Progenitor cell of endocrine pancreas (in vitro differentiated cells): Measurements from ENCODE around the gene ARL3. TPM values are rescaled to one million over a fixed set of nuclear protein-coding genes. Genes with fewer than 3 reads are reported as not detected.

Experiments used
- DNase-seq: peaks from one replicate; pipeline ENCODE4 v3.0.0; 2021; ENCODE audit warnings: low spot score; ENCODE audit not compliant: unreplicated experiment
- H3K27ac Mint-ChIP-seq: 2 replicates; pipeline ENCODE4 v1.8.0; 2021; ENCODE audit warnings: mild to moderate bottlenecking, moderate library complexity, mixed read lengths
- H3K27me3 Mint-ChIP-seq: 2 replicates; pipeline ENCODE4 v1.8.0; 2021; ENCODE audit warnings: mixed read lengths
- H3K36me3 Mint-ChIP-seq: 2 replicates; pipeline ENCODE4 v1.8.0; 2022; ENCODE audit warnings: mixed read lengths; ENCODE audit not compliant: insufficient read depth
- H3K4me1 Mint-ChIP-seq: 2 replicates; pipeline ENCODE4 v1.8.0; 2021; ENCODE audit warnings: low read depth, mixed read lengths
- H3K4me3 Mint-ChIP-seq: 2 replicates; pipeline ENCODE4 v1.8.0; 2021; ENCODE audit warnings: low read depth, mild to moderate bottlenecking, moderate library complexity, mixed read lengths
- H3K9me3 Mint-ChIP-seq: 2 replicates; pipeline ENCODE4 v1.8.0; 2021; ENCODE audit warnings: low read depth, mixed read lengths
- total RNA-seq: library from RNA; stranded (reverse); gene quantifications from 2 replicates; pipeline ENCODE4 v1.2.1, GENCODE V29; 2021
- TF ChIP-seq, protein P1 (sequence below): fragments of 200-600 bp; sonication (generic); IDR thresholded peaks from one replicate; pipeline ENCODE4 v1.5.0; 2021; ENCODE audit warnings: antibody characterized with exemption, mild to moderate bottlenecking; ENCODE audit not compliant: unreplicated experiment

The ARL3 gene
- total RNA-seq, 1 donor from 2014 or later: 25.0 TPM

DNA sequence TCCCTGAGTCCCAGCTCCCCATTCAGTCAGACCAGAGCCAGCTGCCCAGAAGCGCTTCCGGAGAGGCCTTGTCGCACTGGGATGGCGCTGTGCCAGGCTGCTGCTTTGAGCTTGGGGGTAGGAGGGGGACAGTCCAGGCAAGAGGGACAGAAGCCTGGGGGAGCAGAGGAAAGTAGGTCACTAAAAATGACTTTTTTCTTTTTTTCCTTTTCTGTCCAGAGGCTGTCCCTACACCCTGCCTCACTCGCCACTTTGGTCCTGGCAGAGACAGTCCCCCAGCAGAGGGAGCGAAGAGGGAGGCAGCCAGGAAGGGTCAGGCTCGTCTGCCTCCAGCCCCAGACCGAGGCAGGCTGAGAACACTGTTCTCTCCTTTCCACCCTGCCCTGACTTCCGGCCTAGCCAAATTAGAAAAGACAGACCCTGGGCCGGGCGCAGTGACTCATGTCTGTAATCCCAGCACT lies 85.7 kb downstream of the ARL3 start:
- H3K36me3 Mint-ChIP-seq: peaks cover 8% of the 10 kb centered on the region
- H3K27ac Mint-ChIP-seq: peak overlapping the region; percentile 20
- no peak overlapping the region for H3K4me3 Mint-ChIP-seq
- H3K9me3 Mint-ChIP-seq: no peaks in the 10 kb centered on the region
- no peak for DNase-seq
- TF ChIP-seq, protein P1, sequence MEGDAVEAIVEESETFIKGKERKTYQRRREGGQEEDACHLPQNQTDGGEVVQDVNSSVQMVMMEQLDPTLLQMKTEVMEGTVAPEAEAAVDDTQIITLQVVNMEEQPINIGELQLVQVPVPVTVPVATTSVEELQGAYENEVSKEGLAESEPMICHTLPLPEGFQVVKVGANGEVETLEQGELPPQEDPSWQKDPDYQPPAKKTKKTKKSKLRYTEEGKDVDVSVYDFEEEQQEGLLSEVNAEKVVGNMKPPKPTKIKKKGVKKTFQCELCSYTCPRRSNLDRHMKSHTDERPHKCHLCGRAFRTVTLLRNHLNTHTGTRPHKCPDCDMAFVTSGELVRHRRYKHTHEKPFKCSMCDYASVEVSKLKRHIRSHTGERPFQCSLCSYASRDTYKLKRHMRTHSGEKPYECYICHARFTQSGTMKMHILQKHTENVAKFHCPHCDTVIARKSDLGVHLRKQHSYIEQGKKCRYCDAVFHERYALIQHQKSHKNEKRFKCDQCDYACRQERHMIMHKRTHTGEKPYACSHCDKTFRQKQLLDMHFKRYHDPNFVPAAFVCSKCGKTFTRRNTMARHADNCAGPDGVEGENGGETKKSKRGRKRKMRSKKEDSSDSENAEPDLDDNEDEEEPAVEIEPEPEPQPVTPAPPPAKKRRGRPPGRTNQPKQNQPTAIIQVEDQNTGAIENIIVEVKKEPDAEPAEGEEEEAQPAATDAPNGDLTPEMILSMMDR: no peak
- H3K4me1 Mint-ChIP-seq: peaks cover 28% of the 10 kb centered on the region
- H3K27me3 Mint-ChIP-seq: no peaks in the 10 kb centered on the region

DNA sequence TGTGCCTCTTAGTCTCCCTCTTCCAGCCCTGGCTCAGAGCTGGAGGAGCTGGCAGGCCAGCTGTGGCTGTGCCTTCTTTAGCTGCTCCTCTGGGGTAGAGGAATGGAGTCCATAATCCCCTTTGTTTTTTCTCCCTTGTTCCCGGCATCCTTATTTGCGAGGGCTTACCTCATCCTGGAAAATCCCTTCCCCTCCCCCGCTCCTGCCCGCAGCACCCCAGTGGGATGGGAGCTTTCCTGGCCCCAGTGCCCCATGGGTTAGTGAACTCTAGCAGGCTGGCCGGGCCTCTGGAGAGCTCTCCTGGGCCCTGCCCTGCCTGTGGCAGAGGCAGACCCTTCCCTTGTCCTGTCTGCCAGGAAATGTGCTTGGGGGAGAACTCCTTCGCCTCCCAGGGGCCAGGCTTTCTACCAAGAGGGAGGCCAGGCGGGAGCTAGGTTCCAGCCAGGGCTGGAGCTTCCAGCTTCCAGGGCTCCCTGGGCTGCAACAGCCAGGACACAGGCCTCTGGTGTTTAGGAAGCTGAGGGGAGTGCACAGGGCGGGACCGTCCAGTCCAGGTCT lies 86.4 kb downstream of the ARL3 start:
- Mint-ChIP-seq H3K36me3 (peaks cover 8% of the 10 kb centered on the region), H3K9me3 (no peaks in the 10 kb centered on the region), H3K4me3 (no peak overlapping the region), H3K27ac (peak overlapping the region; percentile 93), H3K4me1 (peaks cover 28% of the 10 kb centered on the region), H3K27me3 (no peaks in the 10 kb centered on the region)
- TF ChIP-seq, protein P1: no peak
- no peak for DNase-seq

DNA sequence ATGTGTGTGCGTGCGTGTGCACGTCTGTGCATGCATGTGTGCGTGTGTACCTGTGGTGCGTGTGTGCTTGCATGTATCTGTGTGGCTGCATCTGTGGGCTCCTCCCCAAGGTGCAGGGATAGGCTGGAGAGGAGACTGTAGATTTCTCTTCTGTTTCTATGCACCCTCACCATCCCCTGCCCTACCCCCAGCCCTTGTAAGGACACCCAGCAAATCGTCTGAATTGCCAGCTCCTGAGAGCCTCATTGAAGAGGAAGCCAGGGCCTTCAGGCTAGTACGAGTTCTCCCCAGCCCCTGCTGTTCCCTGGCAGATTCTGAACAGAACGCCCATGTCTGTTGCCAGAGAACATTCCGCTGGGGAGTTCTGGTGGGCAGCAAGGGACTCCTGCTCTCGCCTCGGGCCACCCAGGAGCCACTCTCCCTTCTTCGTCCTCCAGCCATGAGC lies 86.9 kb downstream of the ARL3 start:
- no peaks in the 10 kb centered on the region for H3K27me3 Mint-ChIP-seq
- H3K4me3 Mint-ChIP-seq: no peak overlapping the region
- H3K4me1 Mint-ChIP-seq: peaks cover 28% of the 10 kb centered on the region
- DNase-seq: no peak
- TF ChIP-seq, protein P1: no peak
- no peaks in the 10 kb centered on the region for H3K9me3 Mint-ChIP-seq
- H3K36me3 Mint-ChIP-seq: peaks cover 8% of the 10 kb centered on the region
- H3K27ac Mint-ChIP-seq: peak overlapping the region; percentile 93

DNA sequence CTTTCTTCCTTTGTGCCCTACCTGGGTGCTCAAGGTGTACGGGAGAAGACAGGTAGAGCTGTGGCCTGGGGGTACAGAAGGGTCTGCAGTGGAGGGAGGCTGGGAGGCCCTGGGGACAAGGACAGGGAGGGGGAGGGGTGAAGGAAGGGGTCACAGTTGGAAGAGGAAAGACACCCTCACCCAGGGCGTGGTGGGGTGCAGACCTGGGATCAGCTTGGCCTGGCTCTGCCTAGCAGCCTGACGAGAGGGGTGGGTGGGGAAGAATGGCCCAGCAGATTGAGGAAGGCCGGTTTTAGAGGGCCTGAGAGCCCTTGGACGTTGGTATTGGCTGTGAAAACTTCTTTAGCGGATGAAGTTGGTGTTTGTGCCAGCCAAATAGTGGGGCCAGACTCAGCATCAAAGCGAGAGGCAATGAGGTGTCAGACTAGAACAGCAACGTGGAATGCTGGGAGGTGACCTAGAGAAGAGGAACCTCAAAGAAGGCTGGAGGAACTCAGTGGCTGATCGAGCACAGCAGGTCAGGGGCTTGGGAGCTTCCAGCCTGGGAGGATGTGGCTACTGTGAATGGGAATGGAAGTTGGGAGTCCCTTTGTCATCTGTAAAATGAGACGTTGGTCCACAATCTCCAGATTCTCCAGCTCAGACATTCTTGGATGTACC lies 88.0 kb downstream of the ARL3 start:
- H3K4me1 Mint-ChIP-seq: peaks cover 31% of the 10 kb centered on the region
- H3K27ac Mint-ChIP-seq: peak overlapping the region; percentile 62
- H3K4me3 Mint-ChIP-seq: no peak overlapping the region
- H3K36me3 Mint-ChIP-seq: peaks cover 7% of the 10 kb centered on the region
- no peaks in the 10 kb centered on the region for H3K27me3 Mint-ChIP-seq
- no peak for DNase-seq
- TF ChIP-seq, protein P1: no peak
- no peaks in the 10 kb centered on the region for H3K9me3 Mint-ChIP-seq

DNA sequence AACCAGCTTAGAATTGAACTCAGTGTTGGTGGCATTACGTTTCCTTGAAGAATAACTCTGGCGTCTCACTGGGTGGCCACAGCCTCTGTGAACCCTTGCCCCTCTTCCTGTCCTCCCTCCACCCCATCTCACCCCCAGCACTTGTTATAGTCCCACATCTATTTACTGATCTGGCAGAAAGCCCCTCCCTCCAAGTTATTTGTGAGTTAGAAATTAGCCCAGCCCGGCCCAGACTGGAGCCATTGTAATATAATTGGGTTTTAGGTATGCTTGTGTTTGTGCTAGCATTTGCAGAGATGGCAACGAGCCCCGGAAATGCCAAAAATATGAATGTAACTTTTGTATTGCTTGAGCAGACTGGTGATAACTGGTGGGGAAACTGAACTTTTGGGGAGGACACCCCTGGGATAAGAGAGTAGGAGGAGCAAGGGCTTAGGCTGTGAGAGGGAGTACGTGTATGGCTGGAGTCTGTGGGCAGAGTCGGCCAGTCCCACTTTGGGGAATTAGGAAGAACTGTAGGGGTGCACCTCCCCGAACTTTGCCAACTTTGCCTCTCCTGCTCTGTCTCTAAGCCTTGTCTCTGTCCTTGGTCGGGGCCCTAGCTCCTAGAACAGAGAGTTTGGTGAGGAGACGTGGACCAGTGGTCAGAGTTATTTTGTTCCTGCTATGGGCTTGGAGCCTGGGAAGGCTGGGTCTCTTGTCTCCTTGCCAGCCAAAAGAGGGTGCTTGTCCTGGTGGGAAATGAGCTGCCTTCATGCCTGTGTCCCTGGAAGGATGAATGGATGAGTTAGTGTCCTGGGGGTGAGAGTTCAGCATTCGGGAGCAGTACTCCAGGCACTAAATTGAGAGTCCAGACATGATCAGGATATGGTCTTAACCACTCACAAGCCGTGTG lies 89.2 kb downstream of the ARL3 start:
- DNase-seq: no peak
- H3K4me3 Mint-ChIP-seq: no peak overlapping the region
- TF ChIP-seq, protein P1: no peak
- H3K27me3 Mint-ChIP-seq: no peaks in the 10 kb centered on the region
- H3K36me3 Mint-ChIP-seq: peaks cover 3% of the 10 kb centered on the region
- H3K9me3 Mint-ChIP-seq: no peaks in the 10 kb centered on the region
- peak overlapping the region; percentile 43 for H3K27ac Mint-ChIP-seq
- peaks cover 31% of the 10 kb centered on the region for H3K4me1 Mint-ChIP-seq
